GM23338 (cell line): ENCODE data around the gene DNAH8. TPM values are rescaled to one million over a fixed set of nuclear protein-coding genes. Genes with fewer than 3 reads are reported as not detected.

Experiments used
- ATAC-seq: fragments of 200-7000 bp; cut with Tn5 transposase; 3 replicates; pipeline ENCODE4 v1.9.1; 2020
- DNase-seq: peaks from one replicate; pipeline ENCODE4 v3.0.0-alpha.2; 2015; ENCODE audit warnings: low spot score
- H2AFZ ChIP-seq: fragments of 200-600 bp; sonication (generic); 2 replicates; pipeline ENCODE4 v1.8.0; 2016; ENCODE audit warnings: antibody characterized with exemption, mild to moderate bottlenecking, moderate library complexity
- H3F3A ChIP-seq: fragments of 200-600 bp; sonication (generic); replicated peaks from 2 replicates; pipeline ENCODE4 v1.8.0; 2017; ENCODE audit warnings: antibody characterized with exemption, mixed run types, low read depth
- H3K27ac ChIP-seq: fragments of 200-600 bp; sonication (generic); 2 replicates; pipeline ENCODE4 v1.6.1; 2016; ENCODE audit warnings: low read depth
- H3K27me3 ChIP-seq: fragments of 200-600 bp; sonication (generic); 2 replicates; pipeline ENCODE4 v1.8.0; 2016; ENCODE audit warnings: mild to moderate bottlenecking, mixed run types, moderate library complexity; ENCODE audit not compliant: insufficient read depth
- H3K36me3 ChIP-seq: fragments of 200-600 bp; sonication (generic); 2 replicates; pipeline ENCODE4 v1.8.0; 2016; ENCODE audit warnings: mild to moderate bottlenecking; ENCODE audit not compliant: insufficient read depth
- H3K4me1 ChIP-seq: fragments of 200-600 bp; sonication (generic); 2 replicates; pipeline ENCODE4 v1.8.0; 2016; ENCODE audit warnings: mild to moderate bottlenecking, moderate library complexity; ENCODE audit not compliant: insufficient read depth
- H3K4me2 ChIP-seq: fragments of 200-600 bp; sonication (generic); 2 replicates; pipeline ENCODE4 v1.7.1; 2017; ENCODE audit warnings: mixed run types
- H3K4me3 ChIP-seq: fragments of 200-600 bp; sonication (generic); 2 replicates; pipeline ENCODE4 v1.6.1; 2016; ENCODE audit warnings: mixed run types
- H3K79me2 ChIP-seq: fragments of 200-600 bp; sonication (generic); replicated peaks from 2 replicates; pipeline ENCODE4 v1.8.0; 2017; ENCODE audit warnings: mild to moderate bottlenecking; ENCODE audit not compliant: insufficient read depth
- H3K9me2 ChIP-seq: fragments of 200-600 bp; sonication (generic); 2 replicates; pipeline ENCODE4 v1.8.0; 2017; ENCODE audit not compliant: insufficient read depth
- H4K20me1 ChIP-seq: fragments of 200-600 bp; sonication (generic); replicated peaks from 2 replicates; pipeline ENCODE4 v1.8.0; 2017; ENCODE audit warnings: mild to moderate bottlenecking; ENCODE audit not compliant: insufficient read depth
- H3K27ac Mint-ChIP-seq: 2 replicates; pipeline ENCODE4 v1.8.0; 2020; ENCODE audit warnings: inconsistent platforms, mild to moderate bottlenecking, moderate library complexity, mixed read lengths
- H3K27me3 Mint-ChIP-seq: 3 replicates; pipeline ENCODE4 v1.8.0; 2022; ENCODE audit warnings: low read depth, mild to moderate bottlenecking, moderate library complexity, mixed read lengths, inconsistent platforms; ENCODE audit not compliant: insufficient read depth, poor library complexity
- H3K36me3 Mint-ChIP-seq: 3 replicates; pipeline ENCODE4 v1.8.0; 2021; ENCODE audit warnings: low read depth, mild to moderate bottlenecking, inconsistent platforms, moderate library complexity, mixed read lengths
- H3K4me1 Mint-ChIP-seq: 3 replicates; pipeline ENCODE4 v1.8.0; 2020; ENCODE audit warnings: mild to moderate bottlenecking, inconsistent platforms, mixed read lengths
- H3K4me3 Mint-ChIP-seq: 3 replicates; pipeline ENCODE4 v1.8.0; 2021; ENCODE audit warnings: moderate library complexity, mild to moderate bottlenecking, inconsistent platforms, mixed read lengths
- H3K9me3 Mint-ChIP-seq: 3 replicates; pipeline ENCODE4 v1.8.0; 2020; ENCODE audit warnings: moderate library complexity, mild to moderate bottlenecking, inconsistent platforms, mixed read lengths
- CREB1 ChIP-seq: fragments of 250-450 bp; sonication (Bioruptor Pico); IDR thresholded peaks from 2 replicates; pipeline ENCODE4 v1.5.0; 2020; ENCODE audit warnings: low read depth, mild to moderate bottlenecking, moderate library complexity
- EZH2 ChIP-seq: fragments of 200-600 bp; sonication (generic); IDR thresholded peaks from one replicate; pipeline ENCODE4 v1.8.0; 2017; ENCODE audit warnings: antibody characterized with exemption, mild to moderate bottlenecking, low read depth; ENCODE audit not compliant: unreplicated experiment
- EZH2phosphoT487 ChIP-seq: fragments of 200-600 bp; sonication (generic); IDR thresholded peaks from one replicate; pipeline ENCODE4 v1.8.1; 2018; ENCODE audit warnings: antibody characterized with exemption; ENCODE audit not compliant: unreplicated experiment
- JUNB ChIP-seq: IDR thresholded peaks from one replicate; pipeline ENCODE4 v1.6.1; 2016; ENCODE audit warnings: antibody characterized with exemption; ENCODE audit not compliant: unreplicated experiment
- NANOG ChIP-seq: IDR thresholded peaks from 2 replicates; pipeline ENCODE4 v1.6.1; 2016; ENCODE audit warnings: antibody characterized with exemption, borderline replicate concordance
- POLR2AphosphoS5 ChIP-seq: IDR thresholded peaks from 2 replicates; pipeline ENCODE4 v1.6.1; 2016; ENCODE audit warnings: antibody characterized with exemption, low read depth
- STAT1 ChIP-seq: IDR thresholded peaks from one replicate; pipeline ENCODE4 v1.6.1; 2016; ENCODE audit warnings: antibody characterized with exemption; ENCODE audit not compliant: unreplicated experiment
- ZNF114 ChIP-seq: fragments of 250-450 bp; sonication (Bioruptor Pico); IDR thresholded peaks from 2 replicates; pipeline ENCODE4 v1.5.0; 2020; ENCODE audit warnings: mild to moderate bottlenecking, moderate library complexity
- ZNF331 ChIP-seq: fragments of 250-450 bp; sonication (Bioruptor Pico); IDR thresholded peaks from 2 replicates; pipeline ENCODE4 v1.5.0; 2020; ENCODE audit warnings: low read depth, mild to moderate bottlenecking, moderate library complexity
- polyA plus RNA-seq: library from polyadenylated mRNA; unstranded; fragments of >200 nt; fragmentation: Nextera tagmentation; extraction: Ambion mirVana; gene quantifications from 2 replicates; pipeline ENCODE4 v1.2.1, GENCODE V29; 2016
- total RNA-seq: library from RNA; depleted of rRNA; stranded (reverse); fragments of >200 nt; shearing (Covaris generic); gene quantifications from 2 replicates; pipeline ENCODE4 v1.2.3, GENCODE V29; 2014
- TF ChIP-seq, protein P1 (sequence below): IDR thresholded peaks from one replicate; pipeline ENCODE4 v1.6.1; 2018; ENCODE audit warnings: antibody characterized with exemption; ENCODE audit not compliant: unreplicated experiment
- TF ChIP-seq, protein P2 (sequence below), 2 experiments: fragments of 200-600 bp in 1 of 2; sonication (generic) in 1 of 2; conservative IDR thresholded peaks; 2 replicates each; pipeline versions ENCODE4 v1.5.1 to v1.6.1; 2016 to 2017; ENCODE audit warnings: antibody characterized with exemption in 2 of 2, low read depth in 2 of 2, mild to moderate bottlenecking in 2 of 2, moderate library complexity in 1 of 2
- TF ChIP-seq, protein P3 (sequence below): IDR thresholded peaks from 2 replicates; pipeline ENCODE4 v1.6.1; 2016; ENCODE audit warnings: antibody characterized with exemption
- TF ChIP-seq, protein P4 (sequence below): fragments of 250-450 bp; sonication (Bioruptor Pico); IDR thresholded peaks from 2 replicates; pipeline ENCODE4 v1.5.0; 2020; ENCODE audit warnings: mild to moderate bottlenecking, moderate library complexity

DNAH8 gene
- total and polyA plus RNA-seq, 2 experiments from 2014 or later = 0.02 TPM; not detected in 1

DNA sequence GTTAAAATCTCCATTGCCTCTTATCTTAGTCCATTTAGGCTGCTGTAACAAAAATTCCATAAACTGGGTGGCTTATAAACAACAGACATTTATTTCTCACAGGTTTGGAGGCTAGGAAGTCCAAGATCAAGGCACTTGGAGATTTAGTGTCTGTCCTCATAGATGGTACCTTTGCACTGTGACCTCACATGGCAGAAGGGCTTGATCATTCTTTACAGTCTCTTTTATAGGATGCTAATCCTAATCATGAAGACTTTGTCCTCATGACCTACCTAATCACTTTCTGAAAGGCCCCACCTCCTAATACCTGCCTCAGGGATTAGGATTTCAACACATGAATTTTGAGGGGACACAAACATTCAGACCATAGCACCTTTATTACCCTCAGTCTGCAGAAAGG lies 18.8 kb upstream of the DNAH8 start:
- H3K27ac ChIP-seq = no peak overlapping the region
- ATAC-seq = no peak
- no peak overlapping the region for H2AFZ ChIP-seq
- H3K9me3 Mint-ChIP-seq = peaks cover 7% of the 10 kb centered on the region
- H3K79me2 ChIP-seq = peaks cover 98% of the 10 kb centered on the region
- peaks cover under 1% of the 10 kb centered on the region for H3K27me3 Mint-ChIP-seq
- no peak overlapping the region for H3K4me2 ChIP-seq
- no peak for DNase-seq
- peaks cover 4% of the 10 kb centered on the region; the same call in 1 of the 2 replicates for H3K36me3 ChIP-seq
- no peak overlapping the region for H3K4me3 Mint-ChIP-seq
- no peaks in the 10 kb centered on the region for H3F3A ChIP-seq
- no peaks in the 10 kb centered on the region for H3K4me1 Mint-ChIP-seq
- TF ChIP-seq EZH2phosphoT487 (no peak), JUNB (no peak), ZNF331 (CRISPR knock-in tag) (no peak), POLR2AphosphoS5 (no peak), CREB1 (CRISPR knock-in tag) (no peak), ZNF114 (CRISPR knock-in tag) (no peak), NANOG (no peak), STAT1 (no peak), EZH2 (no peak)
- TF ChIP-seq, protein P1, sequence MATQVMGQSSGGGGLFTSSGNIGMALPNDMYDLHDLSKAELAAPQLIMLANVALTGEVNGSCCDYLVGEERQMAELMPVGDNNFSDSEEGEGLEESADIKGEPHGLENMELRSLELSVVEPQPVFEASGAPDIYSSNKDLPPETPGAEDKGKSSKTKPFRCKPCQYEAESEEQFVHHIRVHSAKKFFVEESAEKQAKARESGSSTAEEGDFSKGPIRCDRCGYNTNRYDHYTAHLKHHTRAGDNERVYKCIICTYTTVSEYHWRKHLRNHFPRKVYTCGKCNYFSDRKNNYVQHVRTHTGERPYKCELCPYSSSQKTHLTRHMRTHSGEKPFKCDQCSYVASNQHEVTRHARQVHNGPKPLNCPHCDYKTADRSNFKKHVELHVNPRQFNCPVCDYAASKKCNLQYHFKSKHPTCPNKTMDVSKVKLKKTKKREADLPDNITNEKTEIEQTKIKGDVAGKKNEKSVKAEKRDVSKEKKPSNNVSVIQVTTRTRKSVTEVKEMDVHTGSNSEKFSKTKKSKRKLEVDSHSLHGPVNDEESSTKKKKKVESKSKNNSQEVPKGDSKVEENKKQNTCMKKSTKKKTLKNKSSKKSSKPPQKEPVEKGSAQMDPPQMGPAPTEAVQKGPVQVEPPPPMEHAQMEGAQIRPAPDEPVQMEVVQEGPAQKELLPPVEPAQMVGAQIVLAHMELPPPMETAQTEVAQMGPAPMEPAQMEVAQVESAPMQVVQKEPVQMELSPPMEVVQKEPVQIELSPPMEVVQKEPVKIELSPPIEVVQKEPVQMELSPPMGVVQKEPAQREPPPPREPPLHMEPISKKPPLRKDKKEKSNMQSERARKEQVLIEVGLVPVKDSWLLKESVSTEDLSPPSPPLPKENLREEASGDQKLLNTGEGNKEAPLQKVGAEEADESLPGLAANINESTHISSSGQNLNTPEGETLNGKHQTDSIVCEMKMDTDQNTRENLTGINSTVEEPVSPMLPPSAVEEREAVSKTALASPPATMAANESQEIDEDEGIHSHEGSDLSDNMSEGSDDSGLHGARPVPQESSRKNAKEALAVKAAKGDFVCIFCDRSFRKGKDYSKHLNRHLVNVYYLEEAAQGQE = no peak
- TF ChIP-seq, protein P2, sequence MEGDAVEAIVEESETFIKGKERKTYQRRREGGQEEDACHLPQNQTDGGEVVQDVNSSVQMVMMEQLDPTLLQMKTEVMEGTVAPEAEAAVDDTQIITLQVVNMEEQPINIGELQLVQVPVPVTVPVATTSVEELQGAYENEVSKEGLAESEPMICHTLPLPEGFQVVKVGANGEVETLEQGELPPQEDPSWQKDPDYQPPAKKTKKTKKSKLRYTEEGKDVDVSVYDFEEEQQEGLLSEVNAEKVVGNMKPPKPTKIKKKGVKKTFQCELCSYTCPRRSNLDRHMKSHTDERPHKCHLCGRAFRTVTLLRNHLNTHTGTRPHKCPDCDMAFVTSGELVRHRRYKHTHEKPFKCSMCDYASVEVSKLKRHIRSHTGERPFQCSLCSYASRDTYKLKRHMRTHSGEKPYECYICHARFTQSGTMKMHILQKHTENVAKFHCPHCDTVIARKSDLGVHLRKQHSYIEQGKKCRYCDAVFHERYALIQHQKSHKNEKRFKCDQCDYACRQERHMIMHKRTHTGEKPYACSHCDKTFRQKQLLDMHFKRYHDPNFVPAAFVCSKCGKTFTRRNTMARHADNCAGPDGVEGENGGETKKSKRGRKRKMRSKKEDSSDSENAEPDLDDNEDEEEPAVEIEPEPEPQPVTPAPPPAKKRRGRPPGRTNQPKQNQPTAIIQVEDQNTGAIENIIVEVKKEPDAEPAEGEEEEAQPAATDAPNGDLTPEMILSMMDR (conservative IDR thresholded peaks at IDR 0.05; ENCODE audit: low read depth in 2 of 2) = no peak
- TF ChIP-seq, protein P3, sequence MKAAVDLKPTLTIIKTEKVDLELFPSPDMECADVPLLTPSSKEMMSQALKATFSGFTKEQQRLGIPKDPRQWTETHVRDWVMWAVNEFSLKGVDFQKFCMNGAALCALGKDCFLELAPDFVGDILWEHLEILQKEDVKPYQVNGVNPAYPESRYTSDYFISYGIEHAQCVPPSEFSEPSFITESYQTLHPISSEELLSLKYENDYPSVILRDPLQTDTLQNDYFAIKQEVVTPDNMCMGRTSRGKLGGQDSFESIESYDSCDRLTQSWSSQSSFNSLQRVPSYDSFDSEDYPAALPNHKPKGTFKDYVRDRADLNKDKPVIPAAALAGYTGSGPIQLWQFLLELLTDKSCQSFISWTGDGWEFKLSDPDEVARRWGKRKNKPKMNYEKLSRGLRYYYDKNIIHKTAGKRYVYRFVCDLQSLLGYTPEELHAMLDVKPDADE = no peak
- TF ChIP-seq, protein P4, sequence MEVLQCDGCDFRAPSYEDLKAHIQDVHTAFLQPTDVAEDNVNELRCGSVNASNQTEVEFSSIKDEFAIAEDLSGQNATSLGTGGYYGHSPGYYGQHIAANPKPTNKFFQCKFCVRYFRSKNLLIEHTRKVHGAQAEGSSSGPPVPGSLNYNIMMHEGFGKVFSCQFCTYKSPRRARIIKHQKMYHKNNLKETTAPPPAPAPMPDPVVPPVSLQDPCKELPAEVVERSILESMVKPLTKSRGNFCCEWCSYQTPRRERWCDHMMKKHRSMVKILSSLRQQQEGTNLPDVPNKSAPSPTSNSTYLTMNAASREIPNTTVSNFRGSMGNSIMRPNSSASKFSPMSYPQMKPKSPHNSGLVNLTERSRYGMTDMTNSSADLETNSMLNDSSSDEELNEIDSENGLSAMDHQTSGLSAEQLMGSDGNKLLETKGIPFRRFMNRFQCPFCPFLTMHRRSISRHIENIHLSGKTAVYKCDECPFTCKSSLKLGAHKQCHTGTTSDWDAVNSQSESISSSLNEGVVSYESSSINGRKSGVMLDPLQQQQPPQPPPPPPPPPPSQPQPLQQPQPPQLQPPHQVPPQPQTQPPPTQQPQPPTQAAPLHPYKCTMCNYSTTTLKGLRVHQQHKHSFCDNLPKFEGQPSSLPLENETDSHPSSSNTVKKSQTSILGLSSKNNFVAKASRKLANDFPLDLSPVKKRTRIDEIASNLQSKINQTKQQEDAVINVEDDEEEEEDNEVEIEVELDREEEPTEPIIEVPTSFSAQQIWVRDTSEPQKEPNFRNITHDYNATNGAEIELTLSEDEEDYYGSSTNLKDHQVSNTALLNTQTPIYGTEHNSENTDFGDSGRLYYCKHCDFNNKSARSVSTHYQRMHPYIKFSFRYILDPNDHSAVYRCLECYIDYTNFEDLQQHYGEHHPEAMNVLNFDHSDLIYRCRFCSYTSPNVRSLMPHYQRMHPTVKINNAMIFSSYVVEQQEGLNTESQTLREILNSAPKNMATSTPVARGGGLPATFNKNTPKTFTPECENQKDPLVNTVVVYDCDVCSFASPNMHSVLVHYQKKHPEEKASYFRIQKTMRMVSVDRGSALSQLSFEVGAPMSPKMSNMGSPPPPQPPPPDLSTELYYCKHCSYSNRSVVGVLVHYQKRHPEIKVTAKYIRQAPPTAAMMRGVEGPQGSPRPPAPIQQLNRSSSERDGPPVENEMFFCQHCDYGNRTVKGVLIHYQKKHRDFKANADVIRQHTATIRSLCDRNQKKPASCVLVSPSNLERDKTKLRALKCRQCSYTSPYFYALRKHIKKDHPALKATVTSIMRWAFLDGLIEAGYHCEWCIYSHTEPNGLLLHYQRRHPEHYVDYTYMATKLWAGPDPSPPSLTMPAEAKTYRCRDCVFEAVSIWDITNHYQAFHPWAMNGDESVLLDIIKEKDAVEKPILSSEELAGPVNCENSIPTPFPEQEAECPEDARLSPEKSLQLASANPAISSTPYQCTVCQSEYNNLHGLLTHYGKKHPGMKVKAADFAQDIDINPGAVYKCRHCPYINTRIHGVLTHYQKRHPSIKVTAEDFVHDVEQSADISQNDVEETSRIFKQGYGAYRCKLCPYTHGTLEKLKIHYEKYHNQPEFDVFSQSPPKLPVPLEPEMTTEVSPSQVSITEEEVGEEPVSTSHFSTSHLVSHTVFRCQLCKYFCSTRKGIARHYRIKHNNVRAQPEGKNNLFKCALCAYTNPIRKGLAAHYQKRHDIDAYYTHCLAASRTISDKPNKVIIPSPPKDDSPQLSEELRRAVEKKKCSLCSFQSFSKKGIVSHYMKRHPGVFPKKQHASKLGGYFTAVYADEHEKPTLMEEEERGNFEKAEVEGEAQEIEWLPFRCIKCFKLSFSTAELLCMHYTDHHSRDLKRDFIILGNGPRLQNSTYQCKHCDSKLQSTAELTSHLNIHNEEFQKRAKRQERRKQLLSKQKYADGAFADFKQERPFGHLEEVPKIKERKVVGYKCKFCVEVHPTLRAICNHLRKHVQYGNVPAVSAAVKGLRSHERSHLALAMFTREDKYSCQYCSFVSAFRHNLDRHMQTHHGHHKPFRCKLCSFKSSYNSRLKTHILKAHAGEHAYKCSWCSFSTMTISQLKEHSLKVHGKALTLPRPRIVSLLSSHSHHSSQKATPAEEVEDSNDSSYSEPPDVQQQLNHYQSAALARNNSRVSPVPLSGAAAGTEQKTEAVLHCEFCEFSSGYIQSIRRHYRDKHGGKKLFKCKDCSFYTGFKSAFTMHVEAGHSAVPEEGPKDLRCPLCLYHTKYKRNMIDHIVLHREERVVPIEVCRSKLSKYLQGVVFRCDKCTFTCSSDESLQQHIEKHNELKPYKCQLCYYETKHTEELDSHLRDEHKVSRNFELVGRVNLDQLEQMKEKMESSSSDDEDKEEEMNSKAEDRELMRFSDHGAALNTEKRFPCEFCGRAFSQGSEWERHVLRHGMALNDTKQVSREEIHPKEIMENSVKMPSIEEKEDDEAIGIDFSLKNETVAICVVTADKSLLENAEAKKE (CRISPR knock-in tag) = no peak
- no peak overlapping the region for H3K27ac Mint-ChIP-seq
- H3K9me2 ChIP-seq = no peaks in the 10 kb centered on the region
- no peak overlapping the region for H3K4me3 ChIP-seq
- peaks cover 64% of the 10 kb centered on the region for H4K20me1 ChIP-seq
- no peaks in the 10 kb centered on the region for H3K27me3 ChIP-seq
- no peaks in the 10 kb centered on the region for H3K4me1 ChIP-seq
- peaks cover 36% of the 10 kb centered on the region for H3K36me3 Mint-ChIP-seq
